ENCODE data around the gene ANAPC2. TPM values are rescaled to one million over a fixed set of nuclear protein-coding genes. Genes with fewer than 3 reads are reported as not detected.

The ANAPC2 gene
- total RNA-seq, 2 experiments from 2014 or later: 34.8 to 90.4 TPM

DNA sequence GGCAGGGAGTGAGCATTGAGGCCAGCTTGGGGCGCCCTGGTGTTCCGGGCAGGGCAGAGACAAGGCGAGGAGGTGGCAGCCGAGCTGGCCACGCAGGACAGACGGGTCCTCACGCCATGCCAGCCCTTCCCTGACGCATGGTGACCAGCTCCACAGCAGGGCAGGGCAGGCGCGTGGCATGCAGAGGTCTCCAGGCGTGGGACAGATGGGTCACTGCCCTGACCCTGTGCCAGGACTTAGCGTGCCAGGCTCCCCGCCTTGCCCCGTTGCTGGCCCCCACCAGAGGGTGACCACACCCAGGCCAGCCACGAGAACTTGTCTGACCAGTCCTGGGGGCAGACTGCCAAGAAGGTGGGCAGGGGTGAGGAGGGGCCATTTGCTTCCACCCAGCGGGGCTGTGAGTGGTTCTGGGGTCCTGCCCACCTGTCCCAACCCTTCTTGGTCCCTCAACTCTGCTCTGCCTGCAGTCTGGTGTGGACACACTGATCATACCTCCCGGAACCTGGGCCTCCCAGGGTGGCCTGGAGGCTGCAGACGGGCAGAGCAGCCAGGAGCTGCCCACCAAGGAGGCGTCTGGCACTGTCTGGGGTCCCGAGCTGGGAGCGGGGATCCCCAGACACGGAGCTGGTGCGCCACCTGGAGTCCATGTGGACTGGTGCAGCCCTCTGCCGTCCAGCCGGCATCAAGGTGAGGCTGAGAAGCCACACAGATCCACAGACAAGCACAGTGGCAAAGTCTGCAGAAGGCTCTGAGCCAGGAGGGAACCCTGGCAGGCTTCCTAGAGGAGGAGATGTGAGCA is 38.9 kb upstream of the ANAPC2 start, which contains the start of gene RNF224:
TSS of gene RNF224 (plus strand) at position 449 of the 799 bp plus-strand sequence. CDS start 834 bp downstream, outside the sequence.
- TF ChIP-seq EZH2phosphoT487 (IDR thresholded peaks at IDR 0.05; ENCODE audit: borderline replicate concordance, low read depth, low read length): no peak
- TF ChIP-seq, protein P1, sequence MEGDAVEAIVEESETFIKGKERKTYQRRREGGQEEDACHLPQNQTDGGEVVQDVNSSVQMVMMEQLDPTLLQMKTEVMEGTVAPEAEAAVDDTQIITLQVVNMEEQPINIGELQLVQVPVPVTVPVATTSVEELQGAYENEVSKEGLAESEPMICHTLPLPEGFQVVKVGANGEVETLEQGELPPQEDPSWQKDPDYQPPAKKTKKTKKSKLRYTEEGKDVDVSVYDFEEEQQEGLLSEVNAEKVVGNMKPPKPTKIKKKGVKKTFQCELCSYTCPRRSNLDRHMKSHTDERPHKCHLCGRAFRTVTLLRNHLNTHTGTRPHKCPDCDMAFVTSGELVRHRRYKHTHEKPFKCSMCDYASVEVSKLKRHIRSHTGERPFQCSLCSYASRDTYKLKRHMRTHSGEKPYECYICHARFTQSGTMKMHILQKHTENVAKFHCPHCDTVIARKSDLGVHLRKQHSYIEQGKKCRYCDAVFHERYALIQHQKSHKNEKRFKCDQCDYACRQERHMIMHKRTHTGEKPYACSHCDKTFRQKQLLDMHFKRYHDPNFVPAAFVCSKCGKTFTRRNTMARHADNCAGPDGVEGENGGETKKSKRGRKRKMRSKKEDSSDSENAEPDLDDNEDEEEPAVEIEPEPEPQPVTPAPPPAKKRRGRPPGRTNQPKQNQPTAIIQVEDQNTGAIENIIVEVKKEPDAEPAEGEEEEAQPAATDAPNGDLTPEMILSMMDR (conservative IDR thresholded peaks at IDR 0.05; ENCODE audit: low read length): peak; percentile 96
- no peak within 1 kb of the TSS for H2AFZ ChIP-seq (ENCODE audit: low read length)

GRCh38 chr9:137226338-137227053 is 38.1 kb upstream of the ANAPC2 start:
- peaks cover 25% of the 10 kb centered on the region for H3K4me1 ChIP-seq (ENCODE audit: insufficient read depth, low read length, poor library complexity, severe bottlenecking)
- H3K27ac ChIP-seq (ENCODE audit: low read depth, low read length, poor library complexity, severe bottlenecking): no peak overlapping the region
- H4K20me1 ChIP-seq (ENCODE audit: insufficient read depth, low read length): no peaks in the 10 kb centered on the region
- H3K79me2 ChIP-seq (ENCODE audit: insufficient read depth, low read depth, low read length): no peaks in the 10 kb centered on the region
- TF ChIP-seq, protein P1 (conservative IDR thresholded peaks at IDR 0.05; ENCODE audit: low read length): no peak
- no peak for TF ChIP-seq EZH2phosphoT487 (IDR thresholded peaks at IDR 0.05; ENCODE audit: borderline replicate concordance, low read depth, low read length)
- no peak overlapping the region for H2AFZ ChIP-seq (ENCODE audit: low read length)
- no peak for DNase-seq (ENCODE audit: low spot score)
- no peaks in the 10 kb centered on the region for H3K9me2 ChIP-seq (ENCODE audit: insufficient read depth, low read length)
- no peaks in the 10 kb centered on the region for H3K36me3 ChIP-seq (ENCODE audit: insufficient read depth, low read length)
- no peak overlapping the region for H3K4me3 ChIP-seq (ENCODE audit: low read depth, low read length, poor library complexity, severe bottlenecking)
- no peaks in the 10 kb centered on the region for H3K9me3 ChIP-seq (ENCODE audit: low read length)
- intact Hi-C loops (cut with micrococcal nuclease; ENCODE audit: unreplicated experiment): loop anchor here (1.0 to 2.0 kb wide), 4 partner anchors 26 to 180 kb away; partner anchors contain the start of genes NPDC1 and TPRN
- ChIA-PET CTCF (ENCODE audit: unreplicated experiment) (interaction anchor here (0.6 kb wide), 1 partner anchor 33 kb away, joined by 3 read pairs; no protein-coding TSS in a partner anchor), POLR2A (no interaction called here)
- BruUV-seq (replicated peaks): no TSS peak
- no peak overlapping the region for H3K4me2 ChIP-seq (ENCODE audit: low read length)

More for the DNA sequence above, 38.9 kb upstream of the ANAPC2 start, which contains the start of gene RNF224:
- H3K4me2 ChIP-seq (ENCODE audit: low read length): no peak within 1 kb of the TSS
- POLR2A ChIA-PET: interaction anchor here (0.6 kb wide), 2 partner anchors 77 to 109 kb away, joined by 5 read pairs; no protein-coding TSS in a partner anchor
- CTCF ChIA-PET (ENCODE audit: unreplicated experiment): interaction anchor here (0.6 kb wide), 1 partner anchor 34 kb away, joined by 3 read pairs; no protein-coding TSS in a partner anchor
- intact Hi-C loops (cut with micrococcal nuclease; ENCODE audit: unreplicated experiment): loop anchor here (1.0 to 2.0 kb wide), 4 partner anchors 27 to 181 kb away; partner anchors contain the start of genes NPDC1 and TPRN
- H3K9me3 ChIP-seq (ENCODE audit: low read length): no peaks in the 10 kb centered on the region
- no peak within 1 kb of the TSS for H3K4me3 ChIP-seq (ENCODE audit: low read depth, low read length, poor library complexity, severe bottlenecking)
- H3K9me2 ChIP-seq (ENCODE audit: insufficient read depth, low read length): no peaks in the 10 kb centered on the region
- H4K20me1 ChIP-seq (ENCODE audit: insufficient read depth, low read length): no peaks in the 10 kb centered on the region
- H3K4me1 ChIP-seq (ENCODE audit: insufficient read depth, low read length, poor library complexity, severe bottlenecking): peaks cover 21% of the 10 kb centered on the region
- H3K79me2 ChIP-seq (ENCODE audit: insufficient read depth, low read depth, low read length): no peaks in the 10 kb centered on the region
- H3K36me3 ChIP-seq (ENCODE audit: insufficient read depth, low read length): no peaks in the 10 kb centered on the region
- peak; percentile 90 for DNase-seq (ENCODE audit: low spot score)
- no TSS peak for BruUV-seq (replicated peaks)
- no peak within 1 kb of the TSS for H3K27ac ChIP-seq (ENCODE audit: low read depth, low read length, poor library complexity, severe bottlenecking)
